ENCODE data around the gene POMGNT1. TPM values are rescaled to one million over a fixed set of nuclear protein-coding genes. Genes with fewer than 3 reads are reported as not detected.

POMGNT1 gene
- polyA plus RNA-seq, 2 of the 4 experiments (the other 2 are of a cell fraction): 33.1 to 33.5 TPM

DNA sequence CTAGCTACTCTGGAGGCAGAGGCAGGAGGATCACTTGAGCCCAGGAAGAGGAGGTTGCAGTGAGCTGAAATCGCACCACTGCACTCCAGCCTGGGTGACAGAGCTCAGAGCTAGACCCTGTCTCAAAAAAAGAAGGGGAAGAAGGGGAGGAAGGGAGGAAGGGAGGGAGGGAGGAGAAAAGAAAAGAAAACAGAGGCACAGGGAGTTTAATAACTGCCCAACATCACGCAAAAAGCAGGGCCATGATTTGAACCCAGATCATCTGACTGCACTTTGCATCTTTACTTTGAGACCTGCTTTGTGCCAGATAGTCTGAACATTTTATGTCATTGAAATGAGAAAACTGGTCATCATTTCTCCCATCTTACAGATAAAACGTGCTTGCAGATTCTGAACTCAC lies 6.9 kb upstream of the POMGNT1 start:
- TF ChIP-seq NPAS2 (CRISPR knock-in tag; IDR thresholded peaks at IDR 0.05; ENCODE audit: borderline replicate concordance) (no peak), RFX5 (IDR thresholded peaks at IDR 0.05) (no peak), E2F6 (IDR thresholded peaks at IDR 0.05; ENCODE audit: borderline replicate concordance, low read depth) (no peak), POLR2A (IDR thresholded peaks at IDR 0.05; ENCODE audit: low read length) (no peak), ZFP36 (IDR thresholded peaks at IDR 0.05; ENCODE audit: borderline replicate concordance, partially characterized antibody) (no peak), PHF8 (IDR thresholded peaks at IDR 0.05; ENCODE audit: borderline replicate concordance, low read depth) (no peak), CEBPB (IDR thresholded peaks at IDR 0.05) (no peak), GATA3 (IDR thresholded peaks at IDR 0.05; ENCODE audit: borderline replicate concordance) (no peak), TFCP2L1 (CRISPR knock-in tag; IDR thresholded peaks at IDR 0.05) (no peak), JUNB (IDR thresholded peaks at IDR 0.05) (no peak), MAZ (IDR thresholded peaks at IDR 0.05; ENCODE audit: borderline replicate concordance, low read depth, low read length) (no peak), EP300 (IDR thresholded peaks at IDR 0.05) (no peak), FOSB (CRISPR knock-in tag; IDR thresholded peaks at IDR 0.05) (no peak)
- TF ChIP-seq, protein P1, sequence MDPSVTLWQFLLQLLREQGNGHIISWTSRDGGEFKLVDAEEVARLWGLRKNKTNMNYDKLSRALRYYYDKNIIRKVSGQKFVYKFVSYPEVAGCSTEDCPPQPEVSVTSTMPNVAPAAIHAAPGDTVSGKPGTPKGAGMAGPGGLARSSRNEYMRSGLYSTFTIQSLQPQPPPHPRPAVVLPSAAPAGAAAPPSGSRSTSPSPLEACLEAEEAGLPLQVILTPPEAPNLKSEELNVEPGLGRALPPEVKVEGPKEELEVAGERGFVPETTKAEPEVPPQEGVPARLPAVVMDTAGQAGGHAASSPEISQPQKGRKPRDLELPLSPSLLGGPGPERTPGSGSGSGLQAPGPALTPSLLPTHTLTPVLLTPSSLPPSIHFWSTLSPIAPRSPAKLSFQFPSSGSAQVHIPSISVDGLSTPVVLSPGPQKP (IDR thresholded peaks at IDR 0.05; ENCODE audit: low read depth, low read length): no peak
- TF ChIP-seq, protein P2, sequence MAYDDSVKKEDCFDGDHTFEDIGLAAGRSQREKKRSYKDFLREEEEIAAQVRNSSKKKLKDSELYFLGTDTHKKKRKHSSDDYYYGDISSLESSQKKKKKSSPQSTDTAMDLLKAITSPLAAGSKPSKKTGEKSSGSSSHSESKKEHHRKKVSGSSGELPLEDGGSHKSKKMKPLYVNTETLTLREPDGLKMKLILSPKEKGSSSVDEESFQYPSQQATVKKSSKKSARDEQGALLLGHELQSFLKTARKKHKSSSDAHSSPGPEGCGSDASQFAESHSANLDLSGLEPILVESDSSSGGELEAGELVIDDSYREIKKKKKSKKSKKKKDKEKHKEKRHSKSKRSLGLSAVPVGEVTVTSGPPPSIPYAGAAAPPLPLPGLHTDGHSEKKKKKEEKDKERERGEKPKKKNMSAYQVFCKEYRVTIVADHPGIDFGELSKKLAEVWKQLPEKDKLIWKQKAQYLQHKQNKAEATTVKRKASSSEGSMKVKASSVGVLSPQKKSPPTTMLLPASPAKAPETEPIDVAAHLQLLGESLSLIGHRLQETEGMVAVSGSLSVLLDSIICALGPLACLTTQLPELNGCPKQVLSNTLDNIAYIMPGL (CRISPR knock-in tag; IDR thresholded peaks at IDR 0.05; ENCODE audit: borderline replicate concordance): no peak
- TF ChIP-seq, protein P3, sequence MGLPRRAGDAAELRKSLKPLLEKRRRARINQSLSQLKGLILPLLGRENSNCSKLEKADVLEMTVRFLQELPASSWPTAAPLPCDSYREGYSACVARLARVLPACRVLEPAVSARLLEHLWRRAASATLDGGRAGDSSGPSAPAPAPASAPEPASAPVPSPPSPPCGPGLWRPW (IDR thresholded peaks at IDR 0.05): no peak
- Histone ChIP-seq H3K27ac (no peak overlapping the region), H3K4me3 (no peak overlapping the region), H3K4me2 (no peak overlapping the region), H3K9me3 (no peaks in the 10 kb centered on the region), H3K4me1 (no peaks in the 10 kb centered on the region)
- ATAC-seq (no peak), DNase-seq (ENCODE audit: low read depth in 1 of 2, low spot score in 1 of 2) (no peak), FAIRE-seq (no peak)
- 78% methylated on average over 3 of the region's 3 CpGs for WGBS (ENCODE audit: missing lambda C conversion rate)
- ChIA-PET CTCF (interaction anchor here (1.1 to 1.5 kb wide), 2 partner anchors 13 to 18 kb away, joined by 3 to 5 read pairs; no protein-coding TSS in a partner anchor), POLR2A (no interaction called here)

DNA sequence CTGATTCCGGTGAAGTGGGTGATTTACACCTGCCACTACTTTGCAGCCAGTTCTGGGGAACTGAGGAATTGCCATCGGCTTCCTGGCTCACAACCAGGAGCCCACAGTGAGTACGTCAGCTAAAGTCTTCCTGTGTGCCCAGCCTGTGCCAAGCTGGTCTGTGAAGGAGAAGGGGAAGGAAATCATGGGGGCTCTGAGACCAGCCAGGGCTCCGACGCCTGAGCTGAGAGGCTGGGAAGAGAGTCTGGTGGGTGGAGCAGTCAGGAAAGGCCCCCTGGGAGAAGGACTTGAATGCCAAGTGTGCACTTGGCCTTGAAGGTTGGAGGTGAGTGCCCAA lies 6.1 kb upstream of the POMGNT1 start:
- no peak for TF ChIP-seq EP300 (IDR thresholded peaks at IDR 0.05)
- TF ChIP-seq CHD4 (IDR thresholded peaks at IDR 0.05; ENCODE audit: borderline replicate concordance): no peak
- WGBS (ENCODE audit: missing lambda C conversion rate): 77% methylated on average over 4 of the region's 5 CpGs
- no peak for DNase-seq (ENCODE audit: low read depth in 1 of 2, low spot score in 1 of 2)
- Histone ChIP-seq H3K4me2 (no peak overlapping the region), H3K27ac (no peak overlapping the region), H3K4me1 (no peaks in the 10 kb centered on the region), H3K9me3 (no peaks in the 10 kb centered on the region), H3K4me3 (no peak overlapping the region)
- no peak for ATAC-seq
- ChIA-PET CTCF (interaction anchor here (1.1 to 1.5 kb wide), 2 partner anchors 13 to 19 kb away, joined by 3 to 5 read pairs; no protein-coding TSS in a partner anchor), POLR2A (no interaction called here)
- no peak for FAIRE-seq

DNA sequence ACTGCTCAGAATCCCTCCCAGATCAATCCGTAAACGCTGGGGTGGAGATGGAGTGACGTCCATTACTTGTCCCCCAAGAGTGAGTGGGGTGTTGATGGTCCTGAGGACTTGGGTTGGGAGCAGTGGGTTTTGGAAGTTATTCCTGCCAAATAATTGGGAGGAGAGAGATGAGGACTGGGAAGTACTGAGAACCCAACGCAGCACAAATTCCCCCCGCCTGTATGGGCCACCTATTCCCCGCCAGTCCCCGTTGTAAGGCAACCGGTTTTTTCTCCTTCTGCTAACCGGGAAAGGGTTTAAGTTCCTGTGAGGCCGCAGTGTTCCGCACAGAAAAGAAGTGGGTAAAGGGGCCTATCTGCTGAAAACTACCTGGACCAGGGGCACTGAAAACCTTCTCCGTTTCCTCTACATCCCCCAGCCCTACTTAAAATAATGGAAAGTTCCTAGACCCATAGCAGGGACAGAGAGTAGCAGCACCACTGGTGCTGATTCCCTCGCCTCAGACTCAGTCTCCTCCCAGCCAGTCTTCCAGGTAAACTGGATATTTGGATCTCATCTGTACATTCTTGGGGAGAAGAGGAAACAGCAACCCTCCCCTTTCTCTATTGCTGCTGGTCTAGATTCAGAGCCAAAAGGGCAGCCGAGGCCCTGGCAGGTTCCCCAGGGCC lies 5.6 kb upstream of the POMGNT1 start:
- H3K27ac ChIP-seq: no peak overlapping the region
- TF ChIP-seq E2F6 (IDR thresholded peaks at IDR 0.05; ENCODE audit: borderline replicate concordance, low read depth) (no peak), HOXB13 (CRISPR knock-in tag; IDR thresholded peaks at IDR 0.05; ENCODE audit: low read depth) (no peak), NR3C1 (IDR thresholded peaks at IDR 0.05) (no peak), MAZ (IDR thresholded peaks at IDR 0.05; ENCODE audit: borderline replicate concordance, low read depth, low read length) (no peak), FOXS1 (CRISPR knock-in tag; IDR thresholded peaks at IDR 0.05) (no peak), FOSB (CRISPR knock-in tag; IDR thresholded peaks at IDR 0.05) (no peak)
- TF ChIP-seq, protein P4, sequence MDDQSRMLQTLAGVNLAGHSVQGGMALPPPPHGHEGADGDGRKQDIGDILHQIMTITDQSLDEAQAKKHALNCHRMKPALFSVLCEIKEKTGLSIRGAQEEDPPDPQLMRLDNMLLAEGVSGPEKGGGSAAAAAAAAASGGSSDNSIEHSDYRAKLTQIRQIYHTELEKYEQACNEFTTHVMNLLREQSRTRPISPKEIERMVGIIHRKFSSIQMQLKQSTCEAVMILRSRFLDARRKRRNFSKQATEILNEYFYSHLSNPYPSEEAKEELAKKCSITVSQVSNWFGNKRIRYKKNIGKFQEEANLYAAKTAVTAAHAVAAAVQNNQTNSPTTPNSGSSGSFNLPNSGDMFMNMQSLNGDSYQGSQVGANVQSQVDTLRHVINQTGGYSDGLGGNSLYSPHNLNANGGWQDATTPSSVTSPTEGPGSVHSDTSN (IDR thresholded peaks at IDR 0.05): no peak
- TF ChIP-seq, protein P3 (IDR thresholded peaks at IDR 0.05): no peak
- TF ChIP-seq, protein P5, sequence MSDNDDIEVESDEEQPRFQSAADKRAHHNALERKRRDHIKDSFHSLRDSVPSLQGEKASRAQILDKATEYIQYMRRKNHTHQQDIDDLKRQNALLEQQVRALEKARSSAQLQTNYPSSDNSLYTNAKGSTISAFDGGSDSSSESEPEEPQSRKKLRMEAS (IDR thresholded peaks at IDR 0.05): no peak
- TF ChIP-seq, protein P6, sequence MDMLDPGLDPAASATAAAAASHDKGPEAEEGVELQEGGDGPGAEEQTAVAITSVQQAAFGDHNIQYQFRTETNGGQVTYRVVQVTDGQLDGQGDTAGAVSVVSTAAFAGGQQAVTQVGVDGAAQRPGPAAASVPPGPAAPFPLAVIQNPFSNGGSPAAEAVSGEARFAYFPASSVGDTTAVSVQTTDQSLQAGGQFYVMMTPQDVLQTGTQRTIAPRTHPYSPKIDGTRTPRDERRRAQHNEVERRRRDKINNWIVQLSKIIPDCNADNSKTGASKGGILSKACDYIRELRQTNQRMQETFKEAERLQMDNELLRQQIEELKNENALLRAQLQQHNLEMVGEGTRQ (IDR thresholded peaks at IDR 0.05): no peak
- CTCF ChIA-PET: interaction anchor here (1.1 to 1.5 kb wide), 2 partner anchors 12 to 20 kb away, joined by 3 to 5 read pairs; no protein-coding TSS in a partner anchor

More for the DNA sequence above, 5.6 kb upstream of the POMGNT1 start:
- FAIRE-seq (no peak), ATAC-seq (no peak), DNase-seq (ENCODE audit: low read depth in 1 of 2, low spot score in 1 of 2) (no peak)
- POLR2A ChIA-PET: no interaction called here
- no peak overlapping the region for H3K4me2 ChIP-seq
- no peaks in the 10 kb centered on the region for H3K9me3 ChIP-seq
- H3K4me3 ChIP-seq: no peak overlapping the region
- 91% methylated on average over 11 of the region's 14 CpGs for WGBS (ENCODE audit: missing lambda C conversion rate)
- H3K4me1 ChIP-seq: no peaks in the 10 kb centered on the region
